HG02970 (cell line): Measurements from ENCODE around the gene CPXM2.
"Not testable (repeated sequence)": the region's sequence is repeated elsewhere in the genome, so short reads cannot be mapped to it uniquely, and the experiment has no call there.

ENCODE experiments used
- ATAC-seq: cut with Tn5 transposase; IDR thresholded peaks from one replicate; pipeline ENCODE4 v1.9.1; 2021; ENCODE audit warnings: mild to moderate bottlenecking, moderate library complexity, moderate number of reproducible peaks; ENCODE audit not compliant: unreplicated experiment, low FRiP score

CPXM2 gene

GRCh38 chr10:123747426-123747825, 144.2 kb downstream of the CPXM2 start:
- no peak for ATAC-seq

- ATAC-seq: no peak
These were observed 144.7 kb downstream of the CPXM2 start for GRCh38 chr10:123746942-123747341.

- no peak for ATAC-seq
These were observed 145.1 kb downstream of the CPXM2 start for GRCh38 chr10:123746520-123746919.

- ATAC-seq: no peak
These were observed 145.5 kb downstream of the CPXM2 start for GRCh38 chr10:123746061-123746460.

GRCh38 chr10:123744224-123744536, 147.4 kb downstream of the CPXM2 start:
- no peak for ATAC-seq

- ATAC-seq: no peak
These were observed 148.0 kb downstream of the CPXM2 start for GRCh38 chr10:123743441-123744223.

- ATAC-seq: no peak
These were observed 148.7 kb downstream of the CPXM2 start for GRCh38 chr10:123742751-123743440.

GRCh38 chr10:123741711-123742110, 149.9 kb downstream of the CPXM2 start:
- no peak for ATAC-seq

- no peak for ATAC-seq
These were observed 150.5 kb downstream of the CPXM2 start for GRCh38 chr10:123741146-123741545.

- not testable (repeated sequence) for ATAC-seq
These were observed 154.7 kb downstream of the CPXM2 start for GRCh38 chr10:123736917-123737316.

GRCh38 chr10:123729523-123729922, 162.1 kb downstream of the CPXM2 start:
- no peak for ATAC-seq

- ATAC-seq: no peak
These were observed 164.8 kb downstream of the CPXM2 start for GRCh38 chr10:123726836-123727235.

GRCh38 chr10:123726381-123726780, 165.2 kb downstream of the CPXM2 start:
- no peak for ATAC-seq

- ATAC-seq: no peak
These were observed 166.9 kb downstream of the CPXM2 start for GRCh38 chr10:123724747-123725146.

- ATAC-seq: no peak
These were observed 169.3 kb downstream of the CPXM2 start for GRCh38 chr10:123722351-123722750.

- ATAC-seq: no peak
These were observed 170.1 kb downstream of the CPXM2 start for GRCh38 chr10:123721441-123722049.

- no peak for ATAC-seq
These were observed 171.1 kb downstream of the CPXM2 start for GRCh38 chr10:123720536-123720935.

GRCh38 chr10:123718544-123719060, 173.0 kb downstream of the CPXM2 start:
- ATAC-seq: no peak

- no peak for ATAC-seq
These were observed 174.3 kb downstream of the CPXM2 start for GRCh38 chr10:123717336-123717735.

GRCh38 chr10:123715546-123715945, 176.1 kb downstream of the CPXM2 start:
- ATAC-seq: no peak

- no peak for ATAC-seq
These were observed 185.4 kb downstream of the CPXM2 start for GRCh38 chr10:123706236-123706635.
